Placental epithelial cell (primary cell): ENCODE data around the gene RPRM. TPM values are rescaled to one million over a fixed set of nuclear protein-coding genes. Genes with fewer than 3 reads are reported as not detected.

Experiments used
- small RNA-seq: library from RNA; depleted of rRNA; stranded (forward); fragments of <200 nt; gene quantifications from one replicate; pipeline ENCODE3, GENCODE V24; 2012
- total RNA-seq: library from RNA; depleted of rRNA; stranded (reverse); fragments of >200 nt; gene quantifications from 2 replicates; pipeline ENCODE4 v1.2.3, GENCODE V29; 2012

RPRM gene
- total RNA-seq = not detected in 2 replicates

DNA sequence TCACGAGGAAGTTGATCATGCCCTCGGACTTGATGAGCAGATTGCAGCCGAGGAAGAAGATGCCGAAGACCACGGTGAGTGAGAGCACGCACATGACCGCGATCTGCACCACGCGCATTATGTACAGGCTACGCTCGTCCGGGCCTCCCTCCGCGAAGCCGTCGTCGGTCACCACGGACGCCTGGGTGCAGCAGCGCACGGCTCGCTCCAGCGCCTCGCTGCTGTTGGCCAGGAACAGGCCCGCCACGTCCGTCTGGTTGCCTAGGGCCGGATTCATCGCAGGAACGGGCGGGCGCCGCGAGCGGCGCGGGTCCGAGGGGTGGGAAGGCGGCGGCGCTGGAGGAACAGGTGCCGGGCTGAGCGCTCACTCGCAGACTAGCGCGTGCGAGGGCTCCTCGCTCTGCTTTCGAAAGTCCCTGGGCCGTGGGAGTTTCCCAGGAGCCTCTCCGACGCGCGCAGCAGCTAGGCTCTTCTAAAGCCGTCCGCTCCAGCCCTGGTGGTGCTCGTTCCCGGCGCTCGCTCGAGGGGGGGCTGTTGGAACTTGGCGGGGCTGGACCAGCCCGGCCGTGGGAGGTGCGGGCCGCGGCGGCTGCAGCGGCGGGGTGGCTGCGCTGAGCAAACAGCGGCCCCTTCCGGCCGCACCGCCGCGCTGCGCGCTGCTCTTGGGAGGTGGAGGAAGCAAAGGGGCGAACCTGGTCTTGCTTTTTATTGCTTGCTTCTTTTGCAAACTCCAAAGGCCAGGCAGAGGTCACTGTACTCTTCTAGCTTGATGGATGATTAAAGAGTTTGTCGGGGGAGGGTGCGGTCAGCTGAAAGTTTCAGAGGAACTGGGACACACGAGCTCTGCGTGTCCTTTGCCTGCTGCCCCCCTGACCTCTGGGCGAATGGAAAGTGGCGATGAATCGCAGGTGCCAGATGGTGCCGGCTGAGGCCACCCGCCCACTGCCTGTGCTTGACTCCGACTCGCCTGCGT, at the start of gene RPRM:
TSS of gene RPRM (minus strand) at position 474 of the 973 bp plus-strand sequence. CDS start at position 277, 197 bp downstream.

Small RNA genes within 50 kb of the gene (small RNA-seq; reads per million reads assigned to genes)
- gene RF00275 = not detected
